HG03045 (cell line): ENCODE data around the gene ISLR2.

Experiments
- ATAC-seq: cut with Tn5 transposase; IDR thresholded peaks from one replicate; pipeline ENCODE4 v1.9.1; 2021; ENCODE audit warnings: mild to moderate bottlenecking, moderate library complexity; ENCODE audit not compliant: unreplicated experiment

ISLR2 gene

DNA sequence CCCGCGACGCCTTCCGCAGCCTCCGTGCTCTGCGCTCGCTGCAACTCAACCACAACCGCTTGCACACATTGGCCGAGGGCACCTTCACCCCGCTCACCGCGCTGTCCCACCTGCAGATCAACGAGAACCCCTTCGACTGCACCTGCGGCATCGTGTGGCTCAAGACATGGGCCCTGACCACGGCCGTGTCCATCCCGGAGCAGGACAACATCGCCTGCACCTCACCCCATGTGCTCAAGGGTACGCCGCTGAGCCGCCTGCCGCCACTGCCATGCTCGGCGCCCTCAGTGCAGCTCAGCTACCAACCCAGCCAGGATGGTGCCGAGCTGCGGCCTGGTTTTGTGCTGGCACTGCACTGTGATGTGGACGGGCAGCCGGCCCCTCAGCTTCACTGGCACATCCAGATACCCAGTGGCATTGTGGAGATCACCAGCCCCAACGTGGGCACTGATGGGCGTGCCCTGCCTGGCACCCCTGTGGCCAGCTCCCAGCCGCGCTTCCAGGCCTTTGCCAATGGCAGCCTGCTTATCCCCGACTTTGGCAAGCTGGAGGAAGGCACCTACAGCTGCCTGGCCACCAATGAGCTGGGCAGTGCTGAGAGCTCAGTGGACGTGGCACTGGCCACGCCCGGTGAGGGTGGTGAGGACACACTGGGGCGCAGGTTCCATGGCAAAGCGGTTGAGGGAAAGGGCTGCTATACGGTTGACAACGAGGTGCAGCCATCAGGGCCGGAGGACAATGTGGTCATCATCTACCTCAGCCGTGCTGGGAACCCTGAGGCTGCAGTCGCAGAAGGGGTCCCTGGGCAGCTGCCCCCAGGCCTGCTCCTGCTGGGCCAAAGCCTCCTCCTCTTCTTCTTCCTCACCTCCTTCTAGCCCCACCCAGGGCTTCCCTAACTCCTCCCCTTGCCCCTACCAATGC, 45.1 kb downstream of the ISLR2 start:
- ATAC-seq, result no peak

- ATAC-seq, result no peak
Measured at GRCh38 chr15:74176262-74177214, 46.2 kb downstream of the ISLR2 start.

DNA sequence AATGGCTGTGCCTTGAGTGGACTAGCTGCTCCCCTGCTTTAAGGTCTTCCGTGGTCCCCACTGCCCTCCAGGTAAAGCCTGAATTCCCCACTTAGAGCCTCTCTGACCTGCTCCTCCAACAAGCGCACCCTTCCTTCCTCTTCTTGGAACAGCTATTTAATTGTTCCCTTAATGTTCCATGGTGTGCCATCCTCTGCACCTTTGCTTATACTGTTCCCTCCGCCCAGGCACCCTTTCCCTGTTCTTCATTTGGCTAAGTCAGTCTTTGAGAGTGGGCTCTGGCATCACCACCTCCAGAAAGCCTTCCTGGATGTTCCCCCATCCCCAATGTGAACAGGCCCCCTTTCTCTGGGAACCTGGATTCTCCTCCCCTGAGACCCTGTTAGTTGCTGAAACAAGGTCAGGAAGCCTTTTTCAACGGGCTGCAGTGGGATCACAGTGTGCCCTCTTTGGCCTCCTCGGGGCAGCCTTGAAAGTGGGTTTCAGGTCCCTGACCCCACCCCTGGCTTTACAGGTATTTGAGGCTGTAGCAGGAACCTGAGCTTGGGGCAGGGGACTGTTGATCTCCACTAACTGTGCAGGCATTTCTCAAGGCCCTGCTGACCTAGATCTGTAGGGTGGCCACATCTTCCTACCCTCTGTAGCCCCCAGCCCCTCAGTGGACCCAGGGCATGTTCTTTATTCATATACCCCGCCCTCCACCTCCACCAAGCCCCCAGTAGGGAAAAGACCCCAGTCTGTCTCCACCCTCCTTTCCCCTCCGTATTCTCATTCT, 48.1 kb downstream of the ISLR2 start:
- ATAC-seq, result no peak

GRCh38 chr15:74179101-74179841, 48.9 kb downstream of the ISLR2 start:
- no peak for ATAC-seq

DNA sequence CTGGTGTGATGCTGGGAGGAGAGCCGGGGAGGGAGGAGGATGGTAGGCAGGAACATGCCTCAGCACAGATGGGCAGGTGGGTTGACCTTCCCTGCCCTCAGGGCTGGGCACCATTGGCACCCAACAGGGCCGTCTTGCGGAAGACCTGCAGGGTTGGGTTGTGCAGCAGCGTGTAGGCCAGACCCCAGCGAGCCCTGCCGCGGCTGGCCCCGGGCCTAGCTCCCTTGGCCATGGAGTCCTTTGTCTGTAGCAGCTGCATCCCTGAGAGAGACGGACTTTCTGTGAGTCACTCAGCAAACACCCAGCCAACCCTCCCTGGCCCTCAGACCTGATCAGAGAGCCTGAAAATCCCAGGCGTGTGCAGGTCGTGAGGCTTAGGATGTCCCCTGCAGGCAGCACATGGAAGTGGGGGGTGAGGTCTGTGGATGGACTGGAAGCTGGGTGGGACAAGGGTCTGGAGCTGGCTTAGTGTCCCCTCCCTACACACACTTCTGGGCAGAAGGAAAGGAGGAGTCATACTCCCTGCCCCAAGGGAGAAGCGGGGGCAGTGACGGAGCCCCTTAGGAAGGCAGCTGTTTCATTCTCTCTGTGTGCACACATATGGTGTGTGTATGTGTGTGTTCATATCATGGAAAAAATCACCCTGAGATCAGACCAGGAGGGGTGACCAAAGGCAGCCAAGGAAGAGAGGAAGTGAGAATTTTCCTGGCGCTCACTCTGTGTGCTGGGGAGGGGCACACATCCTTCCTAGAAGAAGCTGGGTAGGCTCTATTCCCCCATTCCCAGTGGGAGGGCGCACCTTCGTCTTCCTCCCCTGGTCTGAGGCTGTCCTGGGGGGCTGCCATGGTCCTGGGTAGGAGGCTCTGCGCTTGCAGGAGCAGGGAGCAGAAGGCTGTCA, 49.8 kb downstream of the ISLR2 start:
- no peak for ATAC-seq

- ATAC-seq, result no peak
Measured at GRCh38 chr15:74180881-74181602, 50.7 kb downstream of the ISLR2 start.

DNA sequence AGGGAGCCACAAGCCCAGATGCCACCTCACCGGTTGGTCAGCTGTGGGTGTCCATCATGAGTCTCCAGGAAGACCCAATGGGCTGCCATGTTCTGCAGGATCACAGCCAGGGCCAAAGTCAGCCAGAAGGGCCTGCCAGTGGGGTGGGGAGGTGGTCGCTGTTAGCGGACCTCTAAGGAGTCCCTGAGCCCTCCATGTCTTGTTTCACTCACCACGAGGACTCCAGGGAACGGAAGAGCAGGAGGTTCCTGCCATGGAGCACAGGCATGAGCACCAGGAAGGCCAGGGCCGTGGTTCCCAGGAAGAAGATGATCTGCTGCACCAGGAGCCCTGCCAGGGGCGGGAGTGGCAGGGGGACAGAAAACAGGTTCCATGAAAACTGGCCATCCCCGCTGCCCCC, 51.7 kb downstream of the ISLR2 start:
- ATAC-seq, result no peak

- no peak for ATAC-seq
Measured at GRCh38 chr15:74184582-74185091, 54.3 kb downstream of the ISLR2 start.

- ATAC-seq, result no peak
Measured at GRCh38 chr15:74185710-74186348, 55.4 kb downstream of the ISLR2 start.
